RWPE1 (cell line): ENCODE measurements around the gene TGIF1.

ENCODE experiments used
- CTCF ChIA-PET: fragments of 350-600 bp; sonication (Branson Sonifier 250); formaldehyde crosslinking; extraction: SDS; loops from one replicate; lab custom pipeline; 2021; lab: Yijun Ruan, JAX
- POLR2A ChIA-PET: fragments of 400-600 bp; formaldehyde crosslinking; extraction: SDS; loops from one replicate; lab custom pipeline; 2020; ENCODE audit warnings: antibody characterized with exemption; ENCODE audit not compliant: low non-redundant PET; lab: Yijun Ruan, JAX
- DNase-seq: peaks from one replicate; pipeline ENCODE4 v3.0.0; 2012; ENCODE audit warnings: low spot score
- H3K27ac ChIP-seq: fragments of 450-650 bp; 2 replicates; pipeline ENCODE4 v1.5.1; 2017
- TF ChIP-seq, protein P1 (sequence below): fragments of 450-650 bp; conservative IDR thresholded peaks from 2 replicates; pipeline ENCODE4 v1.5.1; 2017; ENCODE audit warnings: low read depth, mild to moderate bottlenecking

The TGIF1 gene

DNA sequence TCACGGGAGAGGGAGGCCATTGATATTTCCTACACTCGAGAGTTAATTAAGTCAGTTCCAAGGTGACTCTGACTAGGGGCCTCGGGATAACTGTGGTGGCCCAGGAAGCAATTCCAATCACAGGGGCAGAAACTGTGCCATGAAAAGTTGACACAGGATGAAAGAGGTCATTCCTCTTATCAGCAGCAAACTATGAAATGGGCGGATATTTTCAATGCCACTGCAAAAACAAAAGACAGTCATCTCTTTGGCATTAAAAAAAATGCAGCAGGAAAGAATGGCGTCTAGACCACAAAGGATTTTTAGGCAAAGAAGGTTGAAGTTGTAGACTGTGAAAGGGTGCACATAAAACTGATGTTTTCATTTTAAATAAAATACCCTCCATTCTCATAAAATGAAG lies 50.0 kb downstream of the TGIF1 start:
- no peak for DNase-seq
- ChIA-PET POLR2A (no interaction called here), CTCF (interaction anchor here (0.6 kb wide), 1 partner anchor 40 kb away, joined by 3 read pairs; no protein-coding TSS in a partner anchor)
- H3K27ac ChIP-seq, result no peak overlapping the region
- TF ChIP-seq, protein P1, sequence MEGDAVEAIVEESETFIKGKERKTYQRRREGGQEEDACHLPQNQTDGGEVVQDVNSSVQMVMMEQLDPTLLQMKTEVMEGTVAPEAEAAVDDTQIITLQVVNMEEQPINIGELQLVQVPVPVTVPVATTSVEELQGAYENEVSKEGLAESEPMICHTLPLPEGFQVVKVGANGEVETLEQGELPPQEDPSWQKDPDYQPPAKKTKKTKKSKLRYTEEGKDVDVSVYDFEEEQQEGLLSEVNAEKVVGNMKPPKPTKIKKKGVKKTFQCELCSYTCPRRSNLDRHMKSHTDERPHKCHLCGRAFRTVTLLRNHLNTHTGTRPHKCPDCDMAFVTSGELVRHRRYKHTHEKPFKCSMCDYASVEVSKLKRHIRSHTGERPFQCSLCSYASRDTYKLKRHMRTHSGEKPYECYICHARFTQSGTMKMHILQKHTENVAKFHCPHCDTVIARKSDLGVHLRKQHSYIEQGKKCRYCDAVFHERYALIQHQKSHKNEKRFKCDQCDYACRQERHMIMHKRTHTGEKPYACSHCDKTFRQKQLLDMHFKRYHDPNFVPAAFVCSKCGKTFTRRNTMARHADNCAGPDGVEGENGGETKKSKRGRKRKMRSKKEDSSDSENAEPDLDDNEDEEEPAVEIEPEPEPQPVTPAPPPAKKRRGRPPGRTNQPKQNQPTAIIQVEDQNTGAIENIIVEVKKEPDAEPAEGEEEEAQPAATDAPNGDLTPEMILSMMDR, result no peak

DNA sequence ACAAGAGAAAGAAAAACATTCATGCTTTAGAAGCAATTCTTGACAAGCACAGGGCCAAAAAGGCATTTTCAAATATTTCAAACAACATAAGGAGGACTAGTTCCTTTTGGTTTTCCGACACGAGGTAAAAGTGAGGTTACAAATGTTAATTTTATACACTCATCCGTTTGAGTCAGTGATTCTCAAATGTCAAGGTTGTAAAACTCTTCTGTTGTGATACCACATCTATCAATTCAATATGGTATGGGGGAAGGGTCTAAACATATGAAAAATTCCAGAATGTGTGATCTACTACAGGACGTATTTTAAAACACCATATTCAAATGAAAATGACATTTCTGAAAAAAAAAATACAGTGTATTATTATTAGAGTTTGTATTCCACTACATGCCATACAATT lies 52.7 kb downstream of the TGIF1 start:
- ChIA-PET POLR2A (no interaction called here), CTCF (no interaction called here)
- DNase-seq, result no peak
- H3K27ac ChIP-seq, result no peak overlapping the region
- TF ChIP-seq, protein P1, result no peak

DNA sequence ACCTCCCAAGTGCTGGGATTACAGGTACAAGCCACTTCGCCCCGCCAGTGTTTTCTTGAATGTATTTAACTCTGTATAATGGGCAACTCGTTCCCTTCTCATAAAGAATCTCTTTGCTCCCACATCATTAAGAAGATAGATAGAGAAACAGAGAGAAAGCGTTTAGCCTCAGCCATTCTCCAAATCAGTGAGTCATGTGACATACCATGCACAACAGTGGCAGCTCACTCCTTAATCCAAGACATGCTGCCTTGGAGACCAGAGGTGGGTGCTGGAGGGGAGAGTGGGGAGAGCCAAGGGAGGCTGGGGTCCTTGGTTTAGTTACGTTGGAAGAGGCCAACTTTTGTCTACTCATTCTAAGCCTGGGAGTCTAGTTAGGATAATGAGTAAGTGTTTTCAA lies 54.7 kb downstream of the TGIF1 start:
- TF ChIP-seq, protein P1, result no peak
- no peak for DNase-seq
- POLR2A ChIA-PET, result no interaction called here
- H3K27ac ChIP-seq, result no peak overlapping the region
- CTCF ChIA-PET, result no interaction called here

DNA sequence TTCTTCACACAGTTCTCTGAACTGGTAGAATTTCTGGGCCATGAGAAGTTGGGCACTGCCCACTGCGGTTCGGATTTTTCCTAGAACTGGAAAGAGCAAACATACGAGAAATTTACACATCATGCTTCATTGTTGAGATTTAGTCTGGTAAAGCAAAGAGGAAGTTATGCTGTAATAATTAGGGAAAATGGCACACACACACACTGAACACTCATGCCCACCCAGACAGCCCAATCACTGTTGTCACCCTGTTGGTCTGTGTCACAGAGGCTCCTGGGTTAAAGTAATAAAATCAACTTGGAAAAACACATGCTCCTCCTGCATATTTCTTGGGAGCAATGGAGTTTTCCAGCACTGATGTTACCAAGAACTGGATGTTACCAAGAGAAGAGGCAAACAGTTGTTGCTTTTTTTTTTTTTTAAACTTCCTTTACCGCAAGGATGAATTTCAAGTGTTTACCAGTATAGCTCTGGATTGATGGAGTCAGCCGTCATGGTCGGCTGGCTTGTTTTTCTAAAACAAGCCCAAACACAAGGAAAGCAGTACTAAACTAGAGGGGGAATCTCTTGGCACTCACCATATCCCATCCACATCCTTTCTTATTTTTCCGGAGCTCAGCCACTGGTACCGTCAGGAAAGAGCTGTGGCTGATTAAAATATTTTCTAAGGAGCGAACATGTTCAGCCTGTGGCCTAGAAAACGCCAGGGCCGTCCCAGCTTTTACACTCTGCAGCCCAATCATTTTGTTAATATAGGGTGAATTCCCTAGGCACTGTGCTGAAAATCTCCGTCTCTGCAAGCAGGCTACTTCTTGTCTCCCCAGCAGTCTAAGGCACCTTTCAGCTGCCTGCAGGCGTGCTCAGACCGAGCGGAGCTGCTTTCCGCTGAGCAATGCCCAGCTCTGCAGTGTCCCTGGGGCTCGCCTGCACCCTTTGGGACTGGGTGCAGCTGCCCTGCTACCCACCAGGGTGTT lies 58.9 kb downstream of the TGIF1 start:
- no peak overlapping the region for H3K27ac ChIP-seq
- no peak for DNase-seq
- TF ChIP-seq, protein P1, result no peak
- CTCF ChIA-PET, result interaction anchor here (0.6 kb wide), 1 partner anchor 429 kb away, joined by 3 read pairs; no protein-coding TSS in a partner anchor
- POLR2A ChIA-PET, result no interaction called here
